PFSK-1 (cell line): Measurements from ENCODE around the gene PTPN2.

Experiments
- FOXP2 ChIP-seq: optimal IDR thresholded peaks from 2 replicates; pipeline ENCODE3; 2011; ENCODE audit warnings: borderline replicate concordance, control low read depth, inconsistent platforms; ENCODE audit not compliant: insufficient read depth; ENCODE audit errors: extremely low read length, extremely low read depth
- POLR2AphosphoS5 ChIP-seq: IDR thresholded peaks from 2 replicates; pipeline ENCODE4 v1.6.1; 2012; ENCODE audit warnings: low read depth, mild to moderate bottlenecking, control low read depth, low read length, moderate library complexity
- REST ChIP-seq, 2 experiments: IDR thresholded peaks; 2 replicates each; pipeline versions ENCODE4 v1.6.1 to v1.8.0; 2011 to 2012; ENCODE audit warnings: low read depth in 2 of 2, low read length in 2 of 2, control low read depth in 1 of 2, inconsistent platforms in 1 of 2, mild to moderate bottlenecking in 1 of 2, moderate library complexity in 1 of 2; ENCODE audit not compliant: insufficient read depth in 1 of 2
- SIN3A ChIP-seq: IDR thresholded peaks from 2 replicates; pipeline ENCODE4 v1.6.1; 2012; ENCODE audit warnings: mild to moderate bottlenecking, low read length, moderate library complexity, borderline replicate concordance; ENCODE audit not compliant: insufficient read depth
- TAF1 ChIP-seq: IDR thresholded peaks from 2 replicates; pipeline ENCODE4 v1.6.1; 2012; ENCODE audit warnings: low read length, control low read depth, borderline replicate concordance; ENCODE audit not compliant: insufficient read depth

GRCh38 chr18:12858991-12859390 lies 25.0 kb downstream of the PTPN2 start:
- no peak for TF ChIP-seq POLR2AphosphoS5
- TF ChIP-seq TAF1 = no peak
- TF ChIP-seq REST (IDR thresholded peaks at IDR 0.05; ENCODE audit: insufficient read depth in 1 of 2, low read depth in 2 of 2, low read length in 2 of 2) = no peak
- TF ChIP-seq SIN3A = no peak
- no peak for TF ChIP-seq FOXP2
